ENCODE data around the gene TPRN.
A peak's percentile ranks its signal among the peaks of the same experiment; 100 is the strongest.

TPRN gene

DNA sequence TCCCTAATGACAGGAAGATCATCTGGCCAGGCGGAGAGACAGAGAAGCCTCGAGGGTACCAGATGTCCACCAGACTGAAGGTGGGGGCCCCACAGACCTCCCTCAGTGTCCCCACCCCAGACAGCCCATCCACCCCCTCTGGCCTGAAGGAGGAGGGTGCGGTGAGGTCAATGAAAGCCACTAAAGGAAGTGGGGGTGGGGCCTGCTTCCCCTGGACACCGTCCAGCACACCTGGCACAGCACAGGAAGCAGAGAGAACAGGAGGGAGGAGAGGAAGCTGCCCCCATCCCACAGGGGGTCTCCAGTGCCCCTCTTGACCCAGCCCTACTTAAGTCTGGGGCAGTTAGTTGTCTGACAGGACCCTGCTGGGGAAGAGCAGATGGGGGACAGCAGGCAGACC lies 41.9 kb downstream of the TPRN start:
- DNase-seq, result no peak

DNA sequence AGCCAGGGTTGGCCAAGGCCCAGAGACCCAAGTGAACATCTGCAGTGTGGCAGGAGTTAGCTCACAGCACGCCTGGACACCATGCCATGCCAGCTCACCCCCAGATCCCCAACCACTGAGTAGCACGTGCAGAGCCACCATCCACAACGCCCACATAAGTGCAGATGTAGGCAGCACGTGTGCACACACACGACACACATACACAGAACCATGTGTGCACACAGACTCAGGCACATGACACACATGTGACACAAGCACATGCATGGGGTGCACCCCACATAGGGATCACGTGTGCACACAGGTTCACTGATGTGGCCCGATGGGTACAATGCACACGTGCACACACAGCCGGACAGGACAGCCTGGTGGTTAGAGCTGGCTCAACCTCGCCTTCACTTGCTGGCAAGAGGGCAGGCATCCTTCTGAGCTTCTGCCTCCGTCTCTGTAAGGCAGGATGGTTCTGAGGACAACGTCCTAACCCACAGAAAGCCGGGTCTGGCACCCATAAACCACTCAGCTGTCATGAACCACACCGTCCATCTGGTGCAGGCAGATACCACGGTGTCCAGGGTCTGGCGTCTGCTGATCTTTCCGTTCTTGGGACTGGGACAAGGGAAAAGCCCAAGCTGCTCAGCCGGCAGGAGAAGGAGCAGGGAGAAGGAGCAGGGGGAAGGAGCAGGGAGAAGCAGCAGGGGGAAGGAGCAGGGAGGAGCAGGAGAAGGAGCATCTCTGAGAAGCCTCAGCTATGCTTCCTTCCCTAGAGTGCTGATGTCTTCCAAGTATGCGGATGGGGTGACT lies 42.7 kb downstream of the TPRN start:
- DNase-seq, result no peak

- DNase-seq, result peak; percentile 72
These were observed 43.8 kb downstream of the TPRN start for GRCh38 chr9:137156567-137157375.

- DNase-seq, result no peak
These were observed 47.6 kb downstream of the TPRN start for GRCh38 chr9:137152844-137153405.

DNA sequence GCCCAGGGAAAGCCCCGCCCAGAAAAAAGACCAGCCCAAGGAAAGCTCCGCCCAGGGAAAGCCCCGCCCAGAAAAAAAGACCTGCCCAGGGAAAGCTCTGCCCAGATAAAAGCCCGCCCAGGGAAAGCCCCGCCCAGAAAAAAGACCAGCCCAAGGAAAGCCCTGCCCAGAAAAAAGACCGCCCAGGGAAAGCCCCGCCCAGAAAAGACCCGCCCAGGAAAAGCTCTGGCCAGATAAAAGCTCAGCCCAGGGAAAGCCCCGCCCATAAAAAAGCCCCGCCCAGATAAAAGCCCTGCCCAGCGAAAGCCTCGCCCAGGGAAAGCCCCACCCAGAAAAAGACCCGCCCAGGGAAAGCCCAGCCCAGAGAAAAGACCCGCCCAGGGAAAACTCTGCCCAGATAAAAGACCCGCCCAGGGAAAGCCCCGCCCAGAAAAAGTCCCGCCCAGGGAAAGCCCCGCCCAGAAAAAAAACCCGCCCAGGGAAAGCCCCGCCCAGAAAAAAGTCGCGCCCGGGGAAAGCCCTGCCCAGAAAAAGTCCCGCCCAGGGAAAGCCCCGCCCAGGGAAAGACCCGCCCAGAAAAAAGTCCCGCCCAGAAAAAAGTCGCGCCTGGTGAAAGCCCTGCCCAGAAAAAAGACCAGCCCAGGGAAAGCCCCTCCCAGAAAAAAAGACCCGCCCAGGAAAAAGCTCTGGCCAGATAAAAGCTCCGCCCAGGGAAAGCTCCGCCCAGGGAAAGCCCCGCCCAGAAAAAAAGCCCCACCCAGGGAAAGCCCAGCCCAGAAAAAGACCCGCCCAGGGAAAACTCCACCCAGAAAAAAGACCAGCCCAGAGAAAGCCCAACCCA lies 49.7 kb downstream of the TPRN start:
- peak; percentile 85 for DNase-seq

GRCh38 chr9:137149942-137150616 lies 50.5 kb downstream of the TPRN start:
- DNase-seq, result no peak

- no peak for DNase-seq
These were observed 51.2 kb downstream of the TPRN start for GRCh38 chr9:137149363-137149762.

GRCh38 chr9:137148661-137149060 lies 51.9 kb downstream of the TPRN start:
- no peak for DNase-seq

DNA sequence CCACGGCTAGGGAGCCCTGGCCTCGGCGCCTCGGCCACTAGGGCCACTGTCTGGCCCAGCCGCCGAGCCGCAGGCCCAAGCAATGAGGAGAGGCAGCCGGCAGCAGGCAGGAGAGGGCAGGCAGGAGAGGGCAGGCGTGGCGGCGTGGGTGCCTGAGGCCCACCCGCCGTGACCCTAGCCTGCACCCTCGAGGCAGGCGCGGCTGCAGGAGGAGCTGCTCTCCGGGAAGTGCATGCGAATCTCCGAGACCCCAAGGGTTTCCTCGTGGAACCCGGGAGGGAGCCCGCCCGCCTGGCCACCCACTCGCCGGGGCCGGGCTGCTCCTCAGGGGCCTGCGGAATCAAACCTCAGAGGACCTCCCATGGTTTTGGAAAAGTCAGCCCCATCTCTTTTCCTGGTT lies 52.3 kb downstream of the TPRN start:
- DNase-seq, result no peak

DNA sequence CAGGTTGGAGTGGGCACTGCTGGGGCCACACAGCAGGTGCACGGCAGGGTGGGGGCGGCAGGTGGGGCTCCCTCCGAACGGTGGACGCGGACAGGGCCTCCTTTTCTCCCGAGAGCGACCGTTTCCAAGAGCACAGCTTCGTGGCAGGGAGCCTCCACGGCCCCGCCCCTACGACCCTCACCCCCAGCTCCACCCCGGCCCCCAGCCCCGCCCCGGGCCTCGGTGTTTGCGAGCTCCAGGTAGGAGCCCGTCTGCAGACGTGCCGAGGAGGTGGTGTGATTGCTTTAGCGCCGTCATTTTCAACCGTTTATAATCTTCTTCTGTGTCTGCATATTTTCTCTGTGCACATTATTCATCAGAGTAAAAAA lies 52.8 kb downstream of the TPRN start:
- no peak for DNase-seq

DNA sequence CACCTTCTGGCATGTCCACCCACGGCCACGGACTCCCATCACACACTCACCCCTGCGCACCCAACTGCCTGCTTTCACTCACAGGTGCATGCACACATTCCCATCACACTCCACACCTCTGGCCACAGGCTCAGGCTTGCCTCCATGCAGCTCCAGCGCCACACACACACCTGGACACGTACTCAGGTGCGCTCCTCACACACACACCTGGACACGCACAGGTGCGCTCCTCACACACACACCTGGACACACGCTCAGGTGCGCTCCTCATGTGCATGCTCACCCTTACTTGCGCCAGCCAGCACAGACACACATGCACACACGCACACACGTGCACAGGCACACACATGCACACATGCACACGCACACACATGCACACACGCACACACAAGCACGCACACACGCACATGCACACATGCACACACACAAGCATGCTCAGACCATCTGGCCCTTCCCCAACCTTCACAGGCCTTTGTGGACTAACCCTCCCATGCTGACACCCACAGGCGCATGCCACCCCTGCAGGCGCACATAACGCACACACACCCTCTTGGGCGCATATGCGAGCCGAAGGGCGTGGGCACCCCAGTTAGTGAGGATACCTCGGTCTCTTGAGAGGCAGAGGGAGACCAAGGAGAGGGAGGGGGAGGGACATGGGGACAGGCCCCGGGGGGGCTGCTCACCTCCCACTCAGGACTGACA lies 53.3 kb downstream of the TPRN start:
- no peak for DNase-seq

DNA sequence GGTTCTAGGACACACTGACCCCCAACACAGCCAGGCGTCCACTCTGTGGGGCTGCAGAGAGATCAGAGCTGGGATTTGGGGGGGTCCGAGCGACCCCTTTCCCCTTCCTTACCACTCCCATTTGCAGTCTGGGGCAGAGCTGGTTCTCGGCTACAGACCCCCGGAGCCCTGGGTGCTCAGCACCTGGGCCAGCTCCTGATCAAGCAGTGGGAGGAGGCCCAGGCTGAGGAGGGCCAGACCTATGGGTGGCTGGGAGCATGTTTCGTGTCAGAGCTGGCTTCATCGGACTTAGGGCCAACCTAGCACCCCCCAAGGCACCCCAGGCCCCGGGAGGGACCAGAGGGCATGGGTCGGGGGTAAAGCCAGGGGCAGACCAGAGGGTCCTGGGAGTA lies 54.0 kb downstream of the TPRN start:
- DNase-seq, result no peak

DNA sequence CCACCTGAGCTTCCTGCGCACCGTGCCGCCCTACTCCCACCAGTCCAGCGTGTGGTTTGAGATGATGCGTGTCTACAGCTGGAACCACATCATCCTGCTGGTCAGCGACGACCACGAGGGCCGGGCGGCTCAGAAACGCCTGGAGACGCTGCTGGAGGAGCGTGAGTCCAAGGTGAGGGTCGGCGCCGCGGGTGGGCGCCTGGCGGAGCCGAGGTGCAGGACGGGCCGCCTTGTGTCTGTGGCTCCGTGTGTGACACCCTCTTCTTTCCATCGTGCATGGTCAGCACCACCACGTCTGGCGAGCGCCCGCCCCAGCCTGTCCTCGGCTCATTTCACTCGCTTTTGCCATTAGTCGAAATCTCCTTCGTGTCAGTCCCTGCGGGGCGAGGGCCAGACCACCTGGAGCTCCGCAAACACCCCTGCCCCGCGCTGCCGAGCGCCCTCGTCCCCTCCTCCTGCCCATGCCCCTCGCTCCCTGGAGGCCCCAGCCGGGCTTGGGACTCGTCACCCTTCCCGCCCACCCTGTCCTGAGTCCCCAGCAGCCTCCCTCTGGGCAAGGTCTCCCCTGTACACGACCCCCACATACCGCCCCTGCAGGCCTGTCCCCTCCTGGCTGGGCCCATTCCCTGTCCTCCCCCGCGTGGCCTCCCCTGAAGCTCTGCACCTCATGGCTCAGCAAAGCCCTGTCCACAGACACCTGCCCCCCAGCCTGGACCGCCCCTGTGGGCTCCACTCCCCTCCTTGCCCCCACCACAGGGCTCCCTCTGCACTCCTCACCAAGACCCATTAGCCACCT lies 54.6 kb downstream of the TPRN start:
- no peak for DNase-seq

DNA sequence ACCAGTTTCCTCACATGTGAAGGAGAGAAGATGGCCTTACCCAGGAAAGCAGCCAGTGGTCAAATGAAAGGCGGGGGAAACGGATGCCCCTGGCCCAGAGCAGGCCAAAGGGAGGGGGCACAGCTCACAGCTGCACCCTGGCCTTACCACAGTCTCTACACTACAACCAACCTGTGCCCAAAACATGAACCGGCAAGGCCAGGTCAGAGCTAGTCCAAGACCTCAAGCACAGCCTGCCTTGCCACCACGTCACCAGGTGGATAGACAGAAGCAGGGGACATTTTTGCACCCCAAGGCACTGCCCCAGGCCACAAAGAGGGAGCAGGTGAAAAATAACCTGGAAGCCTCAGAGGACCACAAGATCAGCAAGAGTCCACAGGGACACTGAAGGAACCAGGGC lies 57.1 kb downstream of the TPRN start:
- DNase-seq, result no peak

DNA sequence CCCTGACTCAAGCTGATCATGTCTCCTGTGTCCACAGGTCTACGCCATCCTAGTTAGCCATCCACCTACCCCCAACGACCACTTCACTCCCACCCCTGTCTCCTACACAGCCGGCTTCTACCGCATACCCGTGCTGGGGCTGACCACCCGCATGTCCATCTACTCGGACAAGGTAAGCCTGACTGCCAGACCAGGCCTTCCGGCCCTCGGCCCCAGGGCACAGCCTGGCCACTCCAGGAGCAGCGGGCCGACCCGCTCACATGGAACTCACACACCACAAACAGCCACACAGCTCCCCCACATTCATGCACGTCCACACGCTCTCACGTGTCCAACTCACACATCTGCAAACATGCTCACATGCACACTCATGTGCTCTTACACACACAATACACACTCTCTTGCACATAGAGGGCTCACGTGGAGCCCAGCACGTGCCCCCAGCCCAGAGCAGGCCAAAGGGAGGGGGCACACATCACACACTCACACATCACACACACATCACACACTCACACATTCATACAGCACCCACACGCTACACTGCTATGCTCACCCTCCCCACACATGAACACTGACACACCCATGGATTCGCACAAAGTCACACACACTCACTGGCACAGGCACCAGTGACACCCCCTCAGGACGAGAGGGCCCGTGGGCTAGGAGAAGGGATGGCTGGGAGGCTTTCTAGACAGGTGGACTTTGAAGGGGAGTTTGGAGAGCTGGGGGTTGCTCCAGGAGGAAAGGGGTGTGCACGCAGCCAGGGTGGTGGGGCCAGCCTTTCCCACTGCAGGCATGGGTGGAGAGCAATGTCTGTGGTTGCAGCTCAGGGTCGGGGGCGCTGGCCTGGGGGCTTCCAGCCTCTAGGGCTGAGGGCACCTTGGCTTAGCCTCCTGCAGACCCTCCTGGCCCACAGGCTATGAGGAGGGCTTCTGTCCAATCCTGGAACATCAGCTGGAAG lies 58.3 kb downstream of the TPRN start:
- DNase-seq, result no peak
